Tibial nerve (tissue), 4 donors: ENCODE data around the gene NTNG1.

Experiments used
- EP300 ChIP-seq, 2 donors: sonication (generic); formaldehyde crosslinking; IDR thresholded peaks; one replicate each; pipeline ENCODE4 v1.6.1; 2017; ENCODE audit warnings: antibody characterized with exemption in 2 of 2, mild to moderate bottlenecking in 1 of 2
- POLR2A ChIP-seq, 2 donors: fragments of 450-650 bp; IDR thresholded peaks; one replicate each; pipeline ENCODE4 v1.6.1; 2017; ENCODE audit warnings: antibody characterized with exemption in 2 of 2, mild to moderate bottlenecking in 2 of 2, moderate library complexity in 2 of 2
- TF ChIP-seq, protein P1 (sequence below), 5 experiments: fragments of 200-600 bp in 3 of 5; fragments of 450-650 bp in 2 of 5; sonication (generic) in 3 of 5; IDR thresholded peaks; one replicate each; pipeline ENCODE4 v1.5.1; 2016 to 2019; ENCODE audit warnings: antibody characterized with exemption in 5 of 5, mild to moderate bottlenecking in 3 of 5, moderate library complexity in 2 of 5

DNA sequence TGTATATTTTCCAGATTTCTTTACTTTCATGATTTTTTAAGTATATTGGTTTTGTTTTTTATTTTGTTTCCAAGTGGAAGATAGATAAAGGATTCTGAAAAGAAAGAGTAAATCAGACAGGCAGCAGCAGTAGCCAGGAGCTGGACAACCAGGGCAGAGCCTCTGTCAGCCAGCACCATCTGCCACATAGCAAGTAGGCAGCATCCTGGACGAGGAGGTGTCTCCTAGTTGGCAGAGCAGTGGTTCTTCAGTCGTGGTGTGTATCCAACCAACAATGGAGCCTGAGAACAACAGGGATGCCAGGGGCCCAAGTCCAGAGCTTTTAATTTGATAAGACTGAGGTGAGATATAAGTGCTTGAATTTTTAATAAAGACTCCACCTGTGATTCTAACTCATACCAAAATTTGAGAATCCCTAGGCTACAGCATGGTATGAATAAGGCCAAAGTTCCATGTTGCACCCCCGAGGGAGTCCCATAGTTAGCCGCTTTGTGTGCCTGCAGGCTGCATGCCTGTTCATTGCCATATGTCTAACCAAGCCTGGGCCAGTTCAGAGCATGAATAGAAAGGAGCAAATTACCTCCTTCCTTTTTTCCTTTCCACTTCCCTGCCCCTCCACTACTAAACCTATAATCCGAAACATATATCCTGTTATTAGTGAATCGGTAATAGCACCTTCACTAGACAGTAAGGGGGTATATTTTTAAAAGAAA is 153.2 kb downstream of the NTNG1 start:
- TF ChIP-seq POLR2A (IDR thresholded peaks at IDR 0.05): no peak
- TF ChIP-seq EP300 (IDR thresholded peaks at IDR 0.05): no peak
- TF ChIP-seq, protein P1, sequence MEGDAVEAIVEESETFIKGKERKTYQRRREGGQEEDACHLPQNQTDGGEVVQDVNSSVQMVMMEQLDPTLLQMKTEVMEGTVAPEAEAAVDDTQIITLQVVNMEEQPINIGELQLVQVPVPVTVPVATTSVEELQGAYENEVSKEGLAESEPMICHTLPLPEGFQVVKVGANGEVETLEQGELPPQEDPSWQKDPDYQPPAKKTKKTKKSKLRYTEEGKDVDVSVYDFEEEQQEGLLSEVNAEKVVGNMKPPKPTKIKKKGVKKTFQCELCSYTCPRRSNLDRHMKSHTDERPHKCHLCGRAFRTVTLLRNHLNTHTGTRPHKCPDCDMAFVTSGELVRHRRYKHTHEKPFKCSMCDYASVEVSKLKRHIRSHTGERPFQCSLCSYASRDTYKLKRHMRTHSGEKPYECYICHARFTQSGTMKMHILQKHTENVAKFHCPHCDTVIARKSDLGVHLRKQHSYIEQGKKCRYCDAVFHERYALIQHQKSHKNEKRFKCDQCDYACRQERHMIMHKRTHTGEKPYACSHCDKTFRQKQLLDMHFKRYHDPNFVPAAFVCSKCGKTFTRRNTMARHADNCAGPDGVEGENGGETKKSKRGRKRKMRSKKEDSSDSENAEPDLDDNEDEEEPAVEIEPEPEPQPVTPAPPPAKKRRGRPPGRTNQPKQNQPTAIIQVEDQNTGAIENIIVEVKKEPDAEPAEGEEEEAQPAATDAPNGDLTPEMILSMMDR (IDR thresholded peaks at IDR 0.05): no peak
